HG02938 (cell line): ENCODE measurements around the gene PRPF8.
"Not testable (repeated sequence)": the region's sequence is repeated elsewhere in the genome, so short reads cannot be mapped to it uniquely, and the experiment has no call there.

Experiments used
- ATAC-seq: cut with Tn5 transposase; IDR thresholded peaks from one replicate; pipeline ENCODE4 v1.9.1; 2021; ENCODE audit warnings: mild to moderate bottlenecking, moderate library complexity; ENCODE audit not compliant: unreplicated experiment

The PRPF8 gene

DNA sequence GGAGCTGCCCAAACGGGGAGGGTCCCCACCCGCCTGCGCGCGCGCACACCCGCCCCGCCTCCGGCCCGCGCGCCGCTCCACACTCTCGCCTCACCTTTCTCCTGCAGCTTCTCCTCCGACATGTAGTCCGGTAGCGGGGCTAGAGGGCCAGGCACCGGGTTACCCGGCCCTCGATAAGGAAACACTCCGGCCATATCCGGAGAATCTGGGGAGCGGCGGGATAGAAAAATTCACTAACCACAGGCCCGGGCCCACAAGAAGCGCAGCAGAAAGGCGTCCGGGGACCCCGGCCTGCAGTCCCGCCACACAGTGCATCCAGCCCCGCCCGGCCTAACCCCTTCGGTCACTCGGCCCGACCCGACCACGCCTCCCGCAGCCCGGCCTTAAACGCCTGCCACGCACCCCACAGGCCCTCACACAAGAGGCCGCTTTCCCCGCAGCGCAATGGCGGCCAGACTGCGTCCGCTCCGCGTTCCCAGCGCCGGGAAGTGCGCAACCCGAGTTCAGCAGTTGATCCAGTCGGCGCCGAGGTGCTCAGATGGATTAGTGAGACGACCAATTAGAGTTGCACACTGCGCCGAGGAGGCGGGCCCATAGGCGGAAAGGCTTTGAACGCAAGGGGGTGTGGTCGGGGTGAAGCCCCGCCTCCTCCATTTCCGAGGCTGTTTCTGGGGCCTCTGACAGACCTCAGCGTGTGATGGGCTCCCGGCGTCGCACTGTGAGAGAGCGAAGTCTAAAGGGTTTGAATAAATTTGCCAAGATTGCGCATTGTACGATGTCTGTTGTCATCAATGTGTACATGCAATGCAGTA lies at the start of gene PRPF8:
PRPF8 (minus strand) TSS at position 490 of the 812 bp plus-strand sequence; CDS start at position 194, 296 bp downstream.
- ATAC-seq = peak; percentile 97

DNA sequence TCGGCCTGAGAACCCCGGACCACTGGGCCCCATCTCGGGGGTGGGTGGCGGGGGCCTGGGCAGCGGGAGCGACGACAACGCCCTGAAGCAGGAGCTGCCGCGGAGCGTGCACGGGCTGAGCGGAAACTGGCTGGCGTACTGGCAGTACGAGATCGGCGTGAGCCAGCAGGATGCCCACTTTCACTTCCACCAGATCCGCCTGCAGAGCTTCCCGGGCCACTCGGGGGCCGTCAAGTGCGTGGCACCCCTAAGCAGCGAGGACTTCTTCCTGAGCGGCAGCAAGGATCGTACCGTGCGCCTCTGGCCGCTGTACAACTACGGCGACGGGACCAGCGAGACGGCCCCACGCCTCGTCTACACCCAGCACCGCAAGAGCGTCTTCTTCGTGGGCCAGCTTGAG lies 49.1 kb upstream of the PRPF8 start:
- ATAC-seq = no peak

DNA sequence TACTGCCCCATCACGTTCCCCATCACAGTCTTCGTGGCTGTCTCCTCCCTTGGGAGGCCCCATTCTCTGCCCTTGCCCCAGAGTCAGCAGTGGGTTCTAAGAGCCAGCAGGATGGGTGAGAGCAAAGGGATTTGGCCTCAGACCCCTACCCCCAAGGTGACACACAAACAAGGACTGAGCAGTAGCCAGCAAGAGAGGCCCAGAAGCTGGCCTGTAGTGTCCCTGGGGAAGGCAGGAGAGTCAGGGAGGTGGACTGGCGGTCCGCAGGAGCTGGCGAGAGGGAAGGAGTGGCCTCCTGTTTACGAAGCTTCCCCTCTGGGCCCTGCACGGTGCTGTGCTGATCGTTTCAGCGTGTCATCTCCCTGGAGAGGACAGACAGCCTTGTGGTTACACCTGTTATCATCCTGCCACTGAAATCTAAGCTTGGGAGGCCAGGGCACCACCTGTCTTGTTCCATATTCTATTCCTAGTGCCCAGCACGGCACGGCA lies 48.2 kb upstream of the PRPF8 start:
- no peak for ATAC-seq

DNA sequence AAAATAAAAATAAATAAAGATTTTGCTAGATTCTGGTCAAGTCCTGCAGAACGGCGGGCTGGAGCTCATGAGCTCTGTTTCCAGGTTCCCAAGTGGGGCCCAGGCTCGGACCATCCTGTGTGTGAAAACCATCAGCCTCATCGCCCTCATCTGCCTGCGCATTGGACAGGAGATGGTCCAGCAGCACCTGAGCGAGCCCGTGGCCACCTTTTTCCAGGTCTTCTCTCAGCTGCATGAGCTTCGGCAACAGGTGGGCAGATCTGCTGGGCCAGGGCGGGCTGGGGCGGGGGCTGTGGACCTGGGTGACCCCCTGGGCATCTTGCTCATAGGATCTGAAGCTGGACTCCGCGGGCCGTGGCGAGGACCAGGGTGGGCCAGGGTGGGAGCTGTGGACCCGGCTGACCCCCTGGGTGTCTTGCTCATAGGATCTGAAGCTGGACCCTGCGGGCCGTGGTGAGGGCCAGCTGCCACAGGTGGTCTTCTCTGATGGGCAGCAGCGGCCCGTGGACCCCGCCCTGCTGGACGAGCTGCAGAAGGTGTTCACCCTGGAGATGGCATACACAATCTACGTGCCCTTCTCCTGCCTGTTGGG lies 47.7 kb upstream of the PRPF8 start:
- no peak for ATAC-seq

DNA sequence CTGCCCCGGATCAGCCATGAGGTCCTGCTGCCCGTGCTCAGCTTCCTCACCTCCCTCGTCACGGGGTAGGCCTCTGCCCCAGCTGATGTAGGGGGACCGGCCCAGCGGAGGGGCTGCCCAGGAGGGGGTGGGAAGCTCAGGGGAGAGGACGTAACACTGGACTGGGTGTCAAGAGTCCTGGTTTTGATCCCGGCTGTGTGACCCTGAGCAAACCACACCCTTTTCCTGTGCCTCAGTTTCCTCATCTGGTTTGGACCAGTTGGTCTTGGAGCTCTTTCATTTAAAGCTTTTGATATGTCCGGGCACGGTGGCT lies 46.5 kb upstream of the PRPF8 start:
- no peak for ATAC-seq

DNA sequence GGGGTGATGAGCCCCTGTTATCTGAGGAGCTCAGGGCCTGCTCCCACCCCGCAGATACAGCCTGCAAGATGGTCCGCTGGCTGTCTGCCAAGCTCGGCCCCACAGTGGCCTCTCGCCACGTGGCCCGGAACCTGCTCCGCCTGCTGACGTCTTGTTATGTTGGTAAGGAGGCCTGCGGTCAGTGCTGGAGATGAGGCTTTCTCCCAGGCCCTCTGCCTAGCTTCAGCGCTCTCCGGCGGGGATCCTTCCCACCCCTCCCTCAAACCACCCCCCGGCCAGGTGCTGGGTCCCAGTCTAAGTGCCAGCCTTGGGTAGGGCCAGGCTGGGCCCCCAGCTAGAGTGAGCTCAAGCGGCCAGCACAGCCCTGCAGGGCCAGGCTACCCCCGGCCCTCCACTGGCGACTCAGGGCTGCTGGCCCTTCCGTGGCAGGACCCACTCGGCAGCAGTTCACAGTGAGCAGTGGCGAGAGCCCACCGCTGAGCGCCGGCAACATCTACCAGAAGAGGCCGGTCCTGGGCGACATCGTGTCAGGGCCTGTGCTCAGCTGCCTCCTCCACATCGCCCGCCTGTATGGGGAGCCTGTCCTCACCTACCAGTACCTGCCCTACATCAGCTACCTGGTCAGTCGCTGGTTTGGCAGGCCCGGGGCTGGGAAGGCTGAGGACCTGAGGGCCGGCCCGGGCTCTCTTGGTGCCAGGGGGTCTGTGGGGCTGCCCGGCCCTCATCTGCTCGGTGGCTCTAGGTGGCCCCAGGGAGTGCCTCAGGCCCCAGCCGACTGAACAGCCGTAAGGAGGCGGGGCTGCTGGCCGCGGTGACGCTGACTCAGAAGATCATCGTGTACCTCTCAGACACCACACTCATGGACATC lies 45.9 kb upstream of the PRPF8 start:
- ATAC-seq = no peak

DNA sequence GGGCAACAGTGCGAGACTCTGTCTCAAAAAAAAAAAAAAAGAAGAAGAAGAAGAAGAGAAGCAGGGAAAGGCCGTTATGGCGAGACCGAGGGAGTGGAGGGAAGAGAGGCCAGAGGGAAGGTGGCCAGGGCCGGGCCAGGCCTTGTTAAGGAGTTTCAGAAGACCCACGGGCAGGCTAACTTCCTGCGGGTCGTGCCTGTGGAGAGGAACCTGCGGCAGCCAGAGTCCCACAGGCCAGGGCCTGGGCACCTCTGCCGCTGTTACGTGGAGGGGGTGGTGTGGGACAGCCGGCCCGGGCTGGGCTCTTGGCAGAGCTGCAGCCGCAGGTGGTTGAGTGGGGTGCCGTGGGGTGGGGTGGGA lies 45.3 kb upstream of the PRPF8 start:
- no peak for ATAC-seq

DNA sequence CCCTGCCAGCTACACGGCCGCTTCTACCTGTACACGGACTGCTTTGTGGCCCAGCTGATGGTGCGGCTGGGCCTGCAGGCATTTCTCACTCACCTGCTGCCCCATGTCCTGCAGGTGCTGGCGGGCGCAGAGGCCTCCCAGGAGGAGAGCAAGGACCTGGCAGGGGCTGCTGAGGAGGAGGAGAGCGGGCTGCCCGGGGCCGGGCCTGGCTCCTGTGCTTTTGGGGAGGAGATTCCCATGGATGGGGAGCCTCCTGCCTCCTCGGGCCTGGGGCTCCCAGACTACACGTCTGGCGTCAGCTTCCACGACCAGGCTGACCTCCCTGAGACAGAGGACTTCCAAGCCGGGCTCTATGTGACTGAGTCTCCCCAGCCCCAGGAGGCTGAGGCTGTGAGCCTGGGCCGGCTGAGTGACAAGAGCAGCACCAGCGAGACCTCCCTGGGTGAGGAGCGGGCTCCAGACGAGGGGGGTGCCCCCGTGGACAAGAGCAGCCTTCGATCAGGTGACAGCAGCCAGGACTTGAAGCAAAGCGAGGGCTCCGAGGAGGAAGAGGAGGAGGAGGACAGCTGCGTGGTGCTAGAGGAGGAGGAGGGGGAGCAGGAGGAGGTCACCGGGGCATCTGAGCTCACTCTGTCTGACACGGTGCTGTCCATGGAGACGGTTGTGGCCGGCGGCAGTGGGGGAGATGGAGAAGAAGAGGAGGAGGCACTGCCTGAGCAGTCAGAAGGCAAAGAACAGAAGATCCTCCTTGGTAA lies 43.4 kb upstream of the PRPF8 start:
- no peak for ATAC-seq

DNA sequence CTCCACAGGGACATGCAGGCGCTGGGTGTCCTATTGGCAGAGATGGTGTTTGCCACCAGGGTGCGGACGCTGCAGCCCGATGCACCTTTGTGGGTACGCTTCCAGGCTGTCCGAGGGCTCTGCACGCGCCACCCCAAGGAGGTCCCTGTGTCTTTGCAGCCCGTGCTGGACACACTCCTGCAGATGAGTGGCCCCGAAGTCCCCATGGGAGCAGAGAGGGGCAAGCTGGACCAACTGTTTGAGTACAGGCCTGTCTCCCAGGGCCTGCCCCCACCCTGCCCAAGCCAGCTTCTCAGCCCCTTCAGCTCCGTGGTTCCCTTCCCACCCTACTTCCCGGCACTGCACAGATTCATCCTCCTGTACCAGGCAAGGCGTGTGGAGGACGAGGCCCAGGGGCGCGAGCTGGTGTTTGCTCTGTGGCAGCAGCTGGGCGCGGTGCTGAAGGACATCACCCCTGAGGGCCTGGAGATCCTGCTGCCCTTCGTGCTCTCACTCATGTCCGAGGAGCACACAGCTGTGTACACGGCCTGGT lies 42.7 kb upstream of the PRPF8 start:
- ATAC-seq = no peak

DNA sequence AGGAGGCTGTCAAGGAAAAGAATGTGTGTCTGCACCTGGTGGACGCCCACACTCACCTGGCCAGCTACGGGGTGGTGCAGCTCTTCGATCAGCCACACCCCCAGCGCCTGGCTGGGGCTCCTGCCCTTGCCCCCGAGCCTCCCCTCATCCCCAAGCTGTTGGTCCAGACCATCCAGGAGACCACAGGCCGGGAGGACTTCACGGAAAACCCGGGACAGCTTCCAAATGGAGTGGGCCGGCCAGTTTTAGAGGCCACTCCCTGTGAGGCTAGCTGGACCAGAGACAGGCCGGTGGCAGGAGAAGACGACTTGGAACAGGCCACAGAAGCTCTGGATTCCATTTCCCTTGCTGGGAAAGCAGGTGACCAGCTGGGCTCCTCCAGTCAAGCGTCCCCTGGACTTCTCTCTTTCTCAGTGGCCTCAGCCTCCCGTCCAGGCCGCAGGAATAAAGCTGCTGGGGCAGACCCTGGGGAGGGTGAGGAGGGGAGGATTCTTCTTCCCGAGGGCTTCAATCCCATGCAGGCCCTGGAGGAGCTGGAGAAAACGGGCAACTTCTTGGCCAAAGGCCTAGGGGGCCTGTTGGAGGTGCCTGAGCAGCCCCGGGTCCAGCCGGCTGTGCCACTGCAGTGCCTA lies 42.1 kb upstream of the PRPF8 start:
- no peak for ATAC-seq

DNA sequence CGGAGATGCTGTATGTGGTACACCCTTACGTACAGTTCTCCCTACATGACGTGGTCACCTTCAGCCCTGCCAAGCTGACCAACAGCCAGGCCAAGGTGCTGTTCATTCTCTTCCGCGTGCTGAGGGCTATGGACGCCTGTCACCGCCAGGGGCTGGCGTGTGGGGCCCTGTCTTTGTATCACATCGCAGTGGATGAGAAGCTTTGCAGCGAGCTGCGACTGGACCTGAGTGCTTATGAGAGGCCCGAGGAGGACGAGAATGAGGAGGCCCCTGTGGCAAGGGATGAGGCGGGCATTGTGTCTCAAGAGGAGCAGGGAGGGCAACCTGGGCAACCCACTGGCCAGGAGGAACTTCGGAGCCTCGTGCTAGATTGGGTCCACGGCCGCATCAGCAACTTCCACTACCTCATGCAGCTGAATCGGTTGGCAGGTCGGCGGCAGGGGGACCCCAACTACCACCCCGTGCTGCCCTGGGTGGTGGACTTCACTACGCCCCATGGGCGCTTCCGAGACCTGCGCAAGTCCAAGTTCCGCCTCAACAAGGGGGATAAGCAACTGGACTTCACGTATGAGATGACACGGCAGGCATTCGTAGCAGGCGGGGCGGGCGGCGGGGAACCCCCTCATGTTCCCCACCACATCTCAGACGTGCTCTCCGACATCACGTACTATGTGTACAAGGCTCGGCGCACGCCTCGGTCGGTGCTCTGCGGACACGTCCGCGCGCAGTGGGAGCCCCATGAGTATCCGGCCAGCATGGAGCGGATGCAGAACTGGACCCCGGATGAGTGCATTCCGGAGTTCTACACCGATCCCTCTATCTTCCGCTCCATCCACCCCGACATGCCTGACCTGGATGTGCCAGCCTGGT lies 41.2 kb upstream of the PRPF8 start:
- no peak for ATAC-seq

DNA sequence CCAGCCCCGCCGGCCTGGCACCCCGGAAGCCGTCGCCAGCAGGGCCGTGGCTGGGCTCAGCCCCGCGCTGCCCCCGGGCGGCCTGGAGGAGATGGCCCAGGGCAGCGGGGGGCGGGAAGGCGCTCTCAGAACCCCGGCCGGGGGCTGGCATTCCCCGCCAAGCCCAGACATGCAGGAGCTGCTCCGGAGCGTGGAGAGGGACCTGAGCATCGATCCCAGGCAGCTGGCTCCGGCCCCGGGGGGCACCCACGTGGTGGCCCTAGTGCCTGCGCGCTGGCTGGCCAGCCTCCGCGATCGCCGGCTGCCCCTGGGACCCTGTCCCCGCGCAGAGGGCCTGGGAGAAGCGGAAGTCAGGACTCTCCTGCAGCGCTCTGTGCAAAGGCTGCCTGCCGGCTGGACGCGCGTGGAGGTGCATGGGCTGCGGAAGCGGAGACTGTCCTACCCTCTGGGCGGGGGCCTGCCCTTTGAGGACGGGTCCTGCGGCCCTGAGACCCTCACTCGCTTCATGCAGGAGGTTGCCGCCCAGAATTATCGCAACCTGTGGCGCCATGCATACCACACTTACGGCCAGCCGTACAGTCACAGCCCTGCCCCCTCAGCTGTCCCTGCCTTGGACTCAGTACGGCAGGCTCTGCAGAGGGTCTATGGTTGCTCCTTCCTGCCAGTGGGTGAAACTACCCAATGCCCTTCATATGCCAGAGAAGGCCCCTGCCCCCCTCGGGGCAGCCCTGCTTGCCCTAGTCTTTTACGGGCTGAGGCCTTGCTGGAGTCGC lies 40.4 kb upstream of the PRPF8 start:
- peak; percentile 13 for ATAC-seq

DNA sequence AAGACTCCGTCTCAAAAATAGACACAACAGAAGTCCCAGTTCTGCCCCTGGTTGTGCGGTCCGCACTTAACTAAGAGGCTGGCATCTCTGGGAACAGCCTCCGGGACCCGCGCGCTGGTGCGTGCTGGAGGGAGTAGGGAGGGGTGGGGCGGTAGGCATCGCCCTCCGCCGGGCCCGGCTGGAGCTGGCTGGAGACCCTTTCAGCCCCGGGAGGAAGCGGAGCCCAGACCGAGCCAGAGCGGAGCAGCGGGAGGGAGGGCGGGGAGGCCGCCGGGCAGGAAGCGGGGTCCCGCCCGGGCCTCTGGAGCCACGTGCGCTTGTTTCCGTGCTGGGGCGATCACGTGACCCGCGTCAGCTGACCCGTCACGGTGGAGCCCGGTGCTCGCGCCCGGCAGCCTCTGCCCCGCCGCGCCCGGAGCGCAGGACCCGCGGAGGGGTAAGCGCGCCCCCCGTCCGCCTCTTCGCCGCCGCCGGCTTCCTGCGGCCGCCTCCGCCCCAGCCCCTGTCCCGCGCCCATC lies 39.7 kb upstream of the PRPF8 start, which contains the start of gene WDR81:
WDR81 (plus strand) TSS at position 354 of the 518 bp plus-strand sequence. CDS start 256 bp downstream, outside the sequence.
- peak; percentile 45 for ATAC-seq

DNA sequence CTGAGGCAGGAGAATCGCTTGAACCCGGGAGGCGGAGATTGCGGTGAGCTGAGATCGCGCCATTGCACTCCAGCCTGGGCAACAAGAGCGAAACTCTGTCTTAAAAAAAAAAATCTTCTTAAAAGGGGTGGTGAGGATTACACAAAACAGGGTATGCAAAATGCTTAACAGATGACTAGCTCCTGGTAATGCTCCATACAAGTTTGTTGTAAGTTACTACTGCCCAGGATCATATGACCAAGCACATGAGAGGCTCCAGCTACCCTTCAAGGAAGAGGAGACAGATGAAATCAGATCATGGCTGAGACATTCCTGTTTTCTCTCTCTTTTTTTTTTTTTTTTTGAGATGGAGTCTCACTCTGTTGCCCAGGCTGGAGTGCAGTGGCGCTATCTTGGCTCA lies 37.4 kb upstream of the PRPF8 start:
- ATAC-seq = not testable (repeated sequence)

DNA sequence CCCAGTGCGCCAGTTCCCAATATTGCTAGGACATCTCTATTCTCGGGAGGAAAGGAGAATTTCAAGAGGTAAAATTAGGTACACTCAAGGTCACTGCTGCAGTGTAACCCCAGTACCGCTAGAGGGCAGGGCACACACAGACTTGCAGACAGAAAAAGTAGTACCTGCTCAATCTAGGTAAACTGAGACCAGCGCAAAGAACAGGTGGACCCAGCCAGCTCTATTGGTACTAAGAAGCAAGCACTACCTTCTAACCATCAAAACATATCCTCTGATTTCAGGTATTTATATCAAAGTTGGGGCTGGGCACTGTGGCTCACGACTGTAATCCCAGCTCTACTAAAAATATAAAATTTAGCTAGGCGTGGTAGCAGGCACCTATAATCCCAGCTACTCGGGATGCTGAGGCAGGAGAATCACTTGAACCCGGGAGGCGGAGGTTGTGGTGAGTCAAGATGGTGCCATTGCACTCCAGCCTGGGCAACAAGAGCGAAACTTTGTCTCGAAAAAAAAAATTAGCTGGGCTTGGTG lies 36.3 kb upstream of the PRPF8 start:
- no peak for ATAC-seq

DNA sequence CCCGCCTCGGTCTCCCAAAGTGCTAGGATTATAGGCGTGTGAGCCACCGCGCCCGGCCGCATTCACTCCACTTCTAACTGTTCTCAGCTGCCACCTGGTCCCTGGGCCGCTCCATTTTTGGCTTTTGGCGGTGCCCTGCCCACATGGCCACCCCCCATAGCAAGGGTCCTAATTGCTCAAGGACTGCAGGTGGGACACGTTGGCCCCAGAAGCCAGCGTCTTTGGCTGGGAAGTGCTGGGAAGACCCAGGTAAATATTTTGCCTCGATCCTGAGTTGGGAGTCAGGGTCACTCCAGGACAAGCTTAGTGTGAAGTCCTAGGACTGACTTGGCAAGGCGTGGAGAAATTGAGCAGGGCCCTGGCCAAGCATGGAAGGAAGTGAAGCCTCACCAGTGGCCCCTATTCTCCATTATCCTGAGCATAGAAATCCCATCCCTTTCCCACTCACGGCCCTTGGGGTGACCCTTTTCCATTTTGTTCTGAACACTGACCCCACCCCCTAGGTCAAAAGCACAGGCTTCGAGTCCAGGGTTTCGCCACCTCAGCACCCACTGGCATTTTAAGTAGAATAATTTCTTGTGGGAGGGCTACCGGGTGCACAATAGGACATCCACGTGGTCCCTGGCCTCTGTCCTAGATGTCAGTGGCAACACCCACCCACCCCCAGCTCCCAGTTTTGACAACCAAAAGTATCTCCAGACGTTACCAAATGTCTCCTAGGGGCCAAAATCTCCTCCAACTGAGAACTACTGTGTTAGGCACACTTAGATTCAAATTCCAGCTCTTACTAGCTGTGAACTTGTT lies 33.9 kb upstream of the PRPF8 start:
- no peak for ATAC-seq
